GM18502 (cell line): Measurements from ENCODE around the gene SLC38A8.

Experiments used
- ATAC-seq: cut with Tn5 transposase; IDR thresholded peaks from one replicate; pipeline ENCODE4 v1.9.1; 2021; ENCODE audit warnings: mild to moderate bottlenecking; ENCODE audit not compliant: unreplicated experiment, poor library complexity

Gene SLC38A8

DNA sequence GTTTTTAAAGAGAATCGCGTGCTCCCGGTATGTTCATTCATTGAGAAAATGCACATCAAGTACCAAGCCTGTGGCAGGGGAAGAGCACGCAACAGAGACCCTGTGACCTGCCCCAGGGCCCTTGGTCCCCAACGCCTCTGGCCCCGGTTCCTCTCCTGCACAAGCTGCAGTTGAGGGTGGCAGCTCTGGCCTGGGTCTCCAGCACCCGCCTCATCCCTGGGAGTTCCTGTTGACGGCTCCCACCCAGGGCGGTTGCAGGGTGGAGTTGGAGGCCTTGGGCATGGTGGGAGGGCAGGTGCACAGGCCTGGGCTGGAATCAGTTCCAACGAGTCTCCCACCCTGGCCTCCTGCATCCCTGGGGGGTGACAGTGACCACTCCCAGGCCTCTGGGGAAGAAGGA lies 69.5 kb downstream of the SLC38A8 start:
- ATAC-seq = no peak

- no peak for ATAC-seq
Measured at GRCh38 chr16:83972256-83973008, 70.2 kb downstream of the SLC38A8 start.

DNA sequence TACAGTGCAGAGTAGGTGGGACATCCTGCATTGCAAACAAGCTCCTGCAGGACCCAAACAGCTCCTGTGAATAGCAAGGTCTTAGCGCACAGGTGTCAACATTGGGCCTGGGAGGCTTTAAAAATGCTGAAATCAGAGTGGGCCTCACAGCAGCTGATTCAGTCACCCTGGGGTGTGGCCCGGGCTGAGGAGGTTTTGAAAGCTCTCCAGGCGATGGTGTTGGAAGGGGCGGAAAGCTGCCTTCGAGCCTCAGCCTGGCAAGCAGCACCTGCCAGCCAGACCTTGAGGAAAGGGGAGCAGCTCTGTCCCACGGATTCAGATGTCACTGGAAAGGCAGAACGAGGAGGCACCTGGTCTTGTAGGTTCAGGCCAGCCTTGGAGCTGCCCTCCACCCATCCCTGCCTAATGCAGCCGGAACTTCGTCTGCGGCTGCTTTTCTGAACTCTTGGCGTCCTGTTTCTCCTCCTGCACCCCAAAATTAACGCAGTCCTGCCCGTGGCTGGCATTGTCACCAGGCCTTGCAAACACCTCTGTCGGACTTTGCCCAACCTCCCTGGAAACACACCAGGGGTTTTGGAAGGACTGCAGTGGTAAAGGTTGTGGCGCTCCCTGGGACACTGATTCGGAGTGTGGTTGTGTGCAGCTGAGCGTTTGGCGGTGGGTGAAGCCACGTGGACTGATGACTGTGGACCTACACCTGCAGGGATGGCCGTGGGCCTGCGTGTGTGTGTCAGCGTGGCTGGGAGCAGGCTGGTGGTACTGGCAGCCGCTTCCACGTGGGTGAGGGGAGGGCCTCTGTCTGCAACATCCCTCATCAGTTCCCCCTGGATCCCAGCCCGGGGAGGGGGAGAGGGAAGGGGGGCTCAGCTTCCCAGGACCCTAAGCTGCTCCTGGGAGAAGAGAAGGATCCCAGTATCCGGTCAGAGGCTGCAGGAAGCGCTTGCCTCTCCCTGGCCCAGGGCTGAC lies 71.1 kb downstream of the SLC38A8 start:
- ATAC-seq = no peak

GRCh38 chr16:83970430-83970815 lies 72.2 kb downstream of the SLC38A8 start:
- no peak for ATAC-seq

GRCh38 chr16:83969771-83970429 lies 72.7 kb downstream of the SLC38A8 start:
- ATAC-seq = no peak

GRCh38 chr16:83968891-83969649 lies 73.5 kb downstream of the SLC38A8 start:
- ATAC-seq = no peak

- ATAC-seq = no peak
Measured at GRCh38 chr16:83968306-83968851, 74.2 kb downstream of the SLC38A8 start.

- ATAC-seq = no peak
Measured at GRCh38 chr16:83967838-83968305, 74.7 kb downstream of the SLC38A8 start, which contains the start of gene NECAB2. Gene NECAB2, plus strand, starts transcription at chr16:83968244. Its CDS starts 405 bp downstream, at chr16:83968649.

DNA sequence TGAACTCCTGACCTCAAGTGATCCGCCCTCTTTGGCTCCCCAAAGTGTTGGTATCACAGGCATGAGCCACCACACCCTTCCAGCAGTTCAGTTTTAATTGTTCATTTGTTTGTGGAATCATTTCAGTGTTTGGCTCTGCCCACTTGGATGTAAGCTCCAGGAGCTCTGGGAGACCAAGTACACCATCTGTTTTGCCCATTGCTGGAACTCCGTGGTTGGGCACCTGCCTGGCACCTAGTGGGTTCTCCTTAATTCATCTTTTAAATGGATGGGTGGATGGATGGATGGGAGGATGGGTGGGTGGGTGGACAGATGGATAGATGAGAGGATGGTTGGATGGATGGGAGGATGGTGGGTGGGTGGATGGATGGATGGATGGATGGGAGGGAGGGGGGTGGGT lies 75.5 kb downstream of the SLC38A8 start:
- no peak for ATAC-seq

GRCh38 chr16:83966153-83966696 lies 76.4 kb downstream of the SLC38A8 start:
- ATAC-seq = no peak

DNA sequence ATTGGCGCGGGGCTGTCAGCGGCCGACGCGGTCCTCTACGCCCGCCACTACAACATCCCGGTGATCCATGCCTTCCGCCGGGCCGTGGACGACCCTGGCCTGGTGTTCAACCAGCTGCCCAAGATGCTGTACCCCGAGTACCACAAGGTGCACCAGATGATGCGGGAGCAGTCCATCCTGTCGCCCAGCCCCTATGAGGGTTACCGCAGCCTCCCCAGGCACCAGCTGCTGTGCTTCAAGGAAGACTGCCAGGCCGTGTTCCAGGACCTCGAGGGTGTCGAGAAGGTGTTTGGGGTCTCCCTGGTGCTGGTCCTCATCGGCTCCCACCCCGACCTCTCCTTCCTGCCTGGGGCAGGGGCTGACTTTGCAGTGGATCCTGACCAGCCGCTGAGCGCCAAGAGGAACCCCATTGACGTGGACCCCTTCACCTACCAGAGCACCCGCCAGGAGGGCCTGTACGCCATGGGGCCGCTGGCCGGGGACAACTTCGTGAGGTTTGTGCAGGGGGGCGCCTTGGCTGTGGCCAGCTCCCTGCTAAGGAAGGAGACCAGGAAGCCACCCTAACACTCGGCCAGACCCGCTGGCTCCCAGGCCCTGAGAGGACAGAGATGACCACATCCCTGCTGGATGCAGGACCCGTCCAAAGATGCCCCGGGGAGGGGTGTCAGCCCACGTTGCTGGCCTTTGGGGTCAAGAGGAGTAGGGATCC lies 77.0 kb downstream of the SLC38A8 start:
- no peak for ATAC-seq

DNA sequence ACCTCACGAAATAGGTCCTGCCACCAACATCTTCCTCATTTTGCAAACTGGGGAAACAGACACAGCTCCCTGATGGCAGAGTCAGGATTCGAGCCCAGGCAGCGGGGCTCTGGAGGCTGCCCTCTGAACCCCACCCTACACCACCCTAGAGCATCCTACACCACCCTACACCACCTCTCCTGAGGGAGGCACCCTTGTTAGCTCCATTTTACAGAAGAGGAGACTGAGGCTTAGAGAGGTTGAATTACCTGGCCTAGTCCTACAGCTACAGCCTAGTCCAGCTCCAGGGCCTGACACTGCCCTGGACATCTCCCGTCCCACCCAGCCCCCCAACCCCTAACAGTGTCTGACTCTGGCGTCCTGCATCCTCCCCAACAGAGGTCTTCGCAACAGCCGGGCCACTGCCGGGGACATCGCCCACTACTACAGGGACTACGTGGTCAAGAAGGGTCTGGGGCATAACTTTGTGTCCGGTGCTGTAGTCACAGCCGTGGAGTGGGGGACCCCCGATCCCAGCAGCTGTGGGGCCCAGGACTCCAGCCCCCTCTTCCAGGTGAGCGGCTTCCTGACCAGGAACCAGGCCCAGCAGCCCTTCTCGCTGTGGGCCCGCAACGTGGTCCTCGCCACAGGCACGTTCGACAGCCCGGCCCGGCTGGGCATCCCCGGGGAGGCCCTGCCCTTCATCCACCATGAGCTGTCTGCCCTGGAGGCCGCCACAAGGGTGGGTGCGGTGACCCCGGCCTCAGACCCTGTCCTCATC lies 77.7 kb downstream of the SLC38A8 start:
- ATAC-seq = no peak

- no peak for ATAC-seq
Measured at GRCh38 chr16:83963277-83964119, 79.1 kb downstream of the SLC38A8 start.

DNA sequence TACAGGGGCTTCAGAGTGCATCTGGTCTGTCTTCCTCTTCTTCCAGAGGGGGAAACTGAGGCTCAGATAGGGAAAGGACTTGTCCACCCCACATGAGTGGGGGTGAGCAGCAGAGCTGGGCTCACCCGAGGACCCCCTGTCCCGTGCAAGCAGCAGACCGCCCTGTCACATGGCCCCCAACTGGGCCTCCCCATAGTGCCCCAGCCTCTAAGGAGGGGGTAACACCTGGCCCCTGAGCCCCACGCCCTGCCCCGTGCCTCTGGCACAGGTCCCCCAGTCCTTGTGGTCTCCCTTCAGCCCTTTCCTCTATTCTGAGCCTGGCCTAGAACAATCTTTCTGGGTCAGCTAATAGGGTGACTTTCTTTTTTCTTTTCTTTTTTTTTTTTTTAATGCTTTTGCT lies 81.0 kb downstream of the SLC38A8 start:
- ATAC-seq = no peak

DNA sequence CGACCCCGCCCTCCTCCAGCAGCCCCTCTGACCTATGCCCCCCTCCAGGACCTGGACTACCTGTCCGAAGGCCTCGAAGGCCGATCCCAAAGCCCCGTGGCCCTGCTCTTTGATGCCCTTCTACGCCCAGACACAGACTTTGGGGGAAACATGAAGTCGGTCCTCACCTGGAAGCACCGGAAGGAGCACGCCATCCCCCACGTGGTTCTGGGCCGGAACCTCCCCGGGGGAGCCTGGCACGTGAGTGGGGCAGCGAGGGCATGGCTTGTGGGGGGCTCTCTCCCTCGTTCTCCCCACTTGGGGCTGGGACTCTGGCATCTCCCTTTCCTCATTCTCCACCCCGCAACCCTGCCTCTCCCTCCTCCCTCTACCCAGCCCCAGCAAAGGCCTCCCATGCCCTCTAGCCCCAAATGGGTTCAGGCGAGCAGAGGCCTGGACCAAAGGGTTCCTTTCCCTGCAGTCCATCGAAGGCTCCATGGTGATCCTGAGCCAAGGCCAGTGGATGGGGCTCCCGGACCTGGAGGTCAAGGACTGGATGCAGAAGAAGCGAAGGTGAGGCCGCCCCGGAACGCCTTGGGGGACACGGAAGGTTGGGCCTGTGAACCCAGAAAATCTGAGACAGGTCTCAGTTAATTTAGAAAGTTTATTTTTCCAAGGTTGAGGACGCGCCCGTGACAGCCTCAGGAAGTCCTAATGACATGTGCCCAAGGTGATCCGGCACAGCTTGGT lies 81.9 kb downstream of the SLC38A8 start:
- ATAC-seq = no peak
